Measurements from ENCODE around the gene KCNJ8.
"Not testable (repeated sequence)": the region's sequence is repeated elsewhere in the genome, so short reads cannot be mapped to it uniquely, and the experiment has no call there.

The KCNJ8 gene

DNA sequence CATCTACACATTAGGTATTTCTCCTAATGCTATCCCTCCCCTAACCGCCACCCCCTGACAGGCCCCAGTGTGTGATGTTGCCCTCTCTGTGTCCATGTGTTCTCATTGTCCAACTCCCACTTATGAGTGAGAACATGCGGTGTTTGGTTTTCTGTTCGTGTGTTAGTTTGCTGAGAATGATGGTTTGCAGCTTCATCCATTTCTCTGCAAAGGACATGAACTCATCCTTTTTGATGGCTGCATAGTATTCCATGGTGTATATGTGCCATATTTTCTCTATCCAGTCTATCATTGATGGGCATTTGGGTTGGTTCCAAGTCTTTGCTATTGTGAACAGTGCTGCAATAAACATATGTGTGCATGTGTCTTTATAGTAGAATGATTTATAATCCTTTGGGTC lies 8.2 kb upstream of the KCNJ8 start:
- DNase-seq, result not testable (repeated sequence)

GRCh38 chr12:21780786-21781185 lies 6.3 kb upstream of the KCNJ8 start:
- no peak for DNase-seq

DNA sequence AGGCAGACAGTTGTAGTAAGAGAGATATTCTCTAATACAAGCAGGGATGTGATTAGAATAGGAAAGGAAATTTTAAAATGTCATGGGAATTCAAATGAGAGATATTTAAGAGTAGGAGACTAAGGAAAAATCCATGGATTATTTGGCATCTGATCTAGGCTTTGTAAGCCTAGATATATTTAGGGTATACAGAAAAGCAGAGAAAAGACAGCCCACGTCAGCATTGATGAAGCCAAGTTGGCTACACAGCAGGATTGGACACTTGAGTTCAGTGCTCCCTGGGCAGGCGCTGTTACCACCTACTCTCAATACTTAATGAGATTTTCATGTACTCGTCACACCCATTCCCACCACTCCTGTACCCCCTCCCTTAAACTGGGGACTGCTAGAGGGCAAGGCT lies 1.7 kb upstream of the KCNJ8 start:
- DNase-seq, result no peak

DNA sequence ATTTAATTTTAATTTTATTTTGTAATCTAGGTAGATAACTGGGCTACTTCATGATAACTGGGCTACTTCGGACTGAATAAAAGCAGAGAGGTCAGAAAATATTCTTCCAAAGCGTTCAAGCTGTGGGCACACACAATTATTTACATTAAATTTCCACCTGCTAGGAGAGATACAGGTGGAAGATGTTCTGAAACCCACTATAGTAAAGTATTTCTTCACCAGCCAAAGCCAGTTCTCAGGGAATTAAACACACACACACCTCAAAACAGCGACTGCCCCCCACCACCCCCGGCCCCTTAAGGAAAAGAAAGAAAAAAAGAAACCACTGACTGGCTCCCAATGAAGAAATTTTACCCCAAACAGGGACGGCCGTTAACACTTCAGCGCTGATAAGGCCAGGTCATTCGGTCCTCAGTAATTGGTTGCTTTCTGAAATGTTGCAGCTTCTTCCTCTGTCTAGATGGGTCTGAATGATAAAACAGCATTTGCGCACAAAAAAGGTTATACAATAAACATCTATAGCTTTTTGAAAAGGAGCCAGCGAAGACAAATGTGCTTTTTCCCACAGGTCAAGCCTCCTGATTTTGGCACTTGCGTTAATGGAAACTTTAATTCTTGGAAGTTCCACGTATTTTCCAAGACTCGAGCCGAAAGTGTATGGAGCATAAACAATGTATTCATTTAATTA lies 771 bp upstream of the KCNJ8 start:
- DNase-seq, result no peak

DNA sequence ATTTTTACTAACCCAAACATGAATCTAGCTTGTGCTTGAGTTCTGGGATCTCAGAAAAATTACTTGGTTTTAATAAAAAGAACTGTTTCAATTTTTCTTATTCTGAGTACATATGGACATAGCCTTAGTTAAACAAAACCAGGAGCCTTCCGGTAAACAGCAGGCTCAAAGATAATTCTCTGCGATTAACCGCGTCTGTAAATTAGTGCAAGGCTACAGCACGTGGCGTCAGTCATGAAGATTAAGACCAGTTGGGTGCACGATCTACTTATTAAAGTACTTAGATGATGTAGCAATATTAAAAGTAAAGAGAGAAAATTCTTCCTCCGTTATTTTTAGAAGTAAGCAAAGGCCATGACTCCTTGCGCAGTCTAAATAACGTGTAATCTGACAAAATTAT lies 700 bp downstream of the KCNJ8 start:
- DNase-seq, result no peak

GRCh38 chr12:21773263-21773741 lies 1.2 kb downstream of the KCNJ8 start:
- DNase-seq, result no peak

DNA sequence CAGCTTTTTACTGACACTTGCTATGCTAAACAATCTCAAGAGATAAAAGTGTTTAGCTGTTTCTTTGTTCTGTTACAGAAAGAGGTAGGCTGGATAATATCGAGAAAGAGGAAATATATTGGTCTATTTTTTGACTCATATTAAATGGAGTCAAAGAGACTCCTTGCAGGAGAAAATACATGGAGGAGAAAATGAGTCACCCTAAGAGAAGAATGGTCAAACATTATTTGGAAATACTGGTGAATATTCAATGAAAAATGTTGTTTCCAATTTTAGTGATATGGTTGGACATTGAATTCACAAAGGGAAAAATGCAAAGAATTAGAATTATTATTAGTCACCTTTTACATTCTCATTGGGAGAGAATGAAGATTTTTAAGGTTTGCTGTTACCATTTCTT lies 3.2 kb downstream of the KCNJ8 start:
- DNase-seq, result no peak

DNA sequence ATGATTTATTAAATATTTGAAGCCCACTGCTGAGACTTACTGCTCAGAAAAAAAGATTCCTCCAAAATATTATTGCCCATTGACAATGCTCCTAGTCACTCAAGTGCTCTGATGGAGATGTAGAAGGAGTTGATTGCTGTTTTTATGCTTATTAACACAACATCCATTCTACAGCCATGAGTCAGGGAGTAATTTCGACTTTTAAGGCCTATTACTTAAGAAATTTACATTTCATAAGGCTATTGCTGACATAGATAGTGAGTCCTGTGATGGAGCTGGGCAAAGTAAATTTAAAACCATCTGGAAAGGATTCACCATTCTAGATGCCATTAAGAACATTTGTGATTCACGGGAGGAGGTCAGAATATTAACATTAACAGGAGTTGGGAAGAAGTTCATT lies 5.2 kb downstream of the KCNJ8 start:
- DNase-seq, result no peak

DNA sequence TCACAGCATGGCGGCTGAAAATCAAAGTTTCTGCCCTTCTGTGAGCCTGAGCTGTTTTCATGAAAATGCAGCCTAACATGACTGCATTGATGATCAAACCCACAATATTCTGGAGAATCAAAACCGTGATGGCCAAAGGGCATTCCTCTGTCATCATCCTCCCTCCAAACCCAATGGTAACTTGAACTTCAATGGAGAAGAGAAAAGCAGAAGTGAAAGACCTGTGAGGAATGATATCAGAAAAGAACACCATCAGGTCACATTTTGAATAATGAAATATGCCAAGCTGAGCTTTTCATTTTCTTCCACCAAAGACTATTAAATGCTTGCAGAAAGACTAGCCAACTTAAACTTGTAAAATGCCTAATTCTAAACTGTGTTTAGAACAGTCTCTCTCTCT lies 8.1 kb downstream of the KCNJ8 start:
- DNase-seq, result no peak

DNA sequence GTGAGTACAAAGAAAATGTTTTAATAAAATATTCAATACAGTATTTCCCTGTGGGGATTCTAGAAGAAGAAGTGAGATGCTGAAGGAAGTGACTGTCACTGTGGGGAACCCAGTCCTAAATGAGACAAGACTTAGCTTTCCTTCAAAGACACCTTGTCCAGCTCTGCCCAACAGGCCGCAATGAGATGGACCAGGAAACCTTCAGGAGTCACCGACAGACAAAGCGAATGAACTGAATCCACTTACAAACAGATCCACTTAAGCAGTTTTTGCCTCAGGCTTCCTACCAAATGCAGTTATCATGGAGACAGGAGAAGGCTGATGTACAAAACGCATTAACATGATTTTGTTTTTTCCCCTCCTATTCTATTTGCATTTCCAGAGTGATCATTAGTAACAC lies 9.6 kb downstream of the KCNJ8 start:
- no peak for DNase-seq

GRCh38 chr12:21764065-21764464 lies 10.4 kb downstream of the KCNJ8 start:
- DNase-seq, result no peak

DNA sequence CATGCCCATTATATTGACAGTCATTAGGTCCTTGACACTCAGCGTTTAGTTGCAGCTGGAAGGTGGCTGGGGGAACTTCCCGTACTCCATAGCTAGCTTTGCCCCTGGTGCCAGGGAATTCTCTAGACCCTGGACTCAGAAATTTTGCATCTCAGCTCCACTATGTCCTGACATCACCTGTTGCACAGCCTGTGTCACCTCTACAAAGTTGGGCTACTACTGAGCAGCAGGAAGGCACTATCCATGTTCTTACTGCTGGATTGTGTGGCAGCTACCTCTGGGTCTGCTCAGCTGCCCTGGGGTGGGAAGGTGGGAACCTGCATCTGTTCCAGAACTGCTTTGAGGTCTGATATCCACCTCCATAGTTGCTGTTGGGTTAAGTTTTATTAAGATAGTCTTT lies 11.0 kb downstream of the KCNJ8 start:
- no peak for DNase-seq

DNA sequence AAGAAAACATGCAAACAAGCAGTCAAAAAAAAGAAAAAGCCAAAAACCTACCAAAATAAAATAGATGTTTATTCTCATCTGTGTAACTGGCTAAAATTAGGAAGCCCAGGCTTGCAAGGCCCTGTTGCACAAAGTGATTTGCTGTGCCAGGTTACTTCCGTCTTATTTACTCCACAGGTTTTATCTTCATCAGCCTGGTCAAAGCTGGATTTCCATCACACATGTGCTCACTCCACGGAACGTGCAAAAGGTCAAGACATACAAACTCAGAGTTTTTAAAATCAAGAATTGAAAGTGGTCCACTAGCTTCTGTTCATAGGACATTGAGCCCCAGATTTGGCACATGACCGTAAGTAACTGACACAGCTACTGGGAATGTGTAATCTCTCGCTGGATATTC lies 14.8 kb downstream of the KCNJ8 start:
- DNase-seq, result no peak

- DNase-seq, result no peak
Observed at GRCh38 chr12:21757735-21758134, 16.8 kb downstream of the KCNJ8 start.

- no peak for DNase-seq
Observed at GRCh38 chr12:21756699-21757098, 17.8 kb downstream of the KCNJ8 start.

GRCh38 chr12:21751517-21751916 lies 23.0 kb downstream of the KCNJ8 start:
- DNase-seq, result no peak

DNA sequence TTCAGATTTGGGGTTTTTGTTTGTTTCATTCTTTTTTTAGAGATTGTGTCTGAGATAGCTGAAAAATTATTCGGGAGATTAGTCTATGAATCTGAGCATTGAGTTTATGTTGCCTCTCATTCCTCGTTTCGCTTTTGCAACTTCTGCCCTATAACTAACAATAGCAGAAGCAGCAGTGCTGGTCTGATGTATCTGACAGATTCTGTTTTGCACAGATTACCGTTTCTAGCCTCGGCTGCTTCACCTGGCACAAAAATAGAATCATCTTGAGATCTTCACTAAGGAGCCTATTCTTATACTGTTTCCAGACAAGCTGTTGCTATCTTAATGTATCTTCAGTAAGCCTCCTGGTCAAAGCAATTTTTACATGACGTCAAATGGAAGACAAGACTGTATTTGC lies 29.2 kb downstream of the KCNJ8 start:
- no peak for DNase-seq

DNA sequence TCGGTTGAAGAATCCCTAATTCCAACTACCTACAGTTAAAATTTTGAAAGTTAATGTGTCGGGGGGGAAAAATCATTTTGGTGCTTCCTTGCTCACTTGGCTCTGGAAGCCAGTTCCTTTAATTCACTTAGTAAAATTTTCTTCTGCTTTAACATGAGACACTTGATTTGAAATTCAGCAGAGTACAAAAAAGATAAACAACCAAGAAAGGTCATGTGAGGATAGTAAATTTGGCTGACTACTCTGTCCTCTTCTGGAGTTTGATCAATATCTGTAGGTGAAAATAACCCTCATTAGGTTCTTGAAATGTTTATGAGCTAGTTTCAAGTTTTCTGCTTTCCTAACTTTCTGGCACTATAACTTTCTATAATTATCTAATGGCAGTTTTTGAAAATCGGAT lies 43.4 kb downstream of the KCNJ8 start:
- no peak for DNase-seq

GRCh38 chr12:21725731-21726130 lies 48.8 kb downstream of the KCNJ8 start:
- no peak for DNase-seq

DNA sequence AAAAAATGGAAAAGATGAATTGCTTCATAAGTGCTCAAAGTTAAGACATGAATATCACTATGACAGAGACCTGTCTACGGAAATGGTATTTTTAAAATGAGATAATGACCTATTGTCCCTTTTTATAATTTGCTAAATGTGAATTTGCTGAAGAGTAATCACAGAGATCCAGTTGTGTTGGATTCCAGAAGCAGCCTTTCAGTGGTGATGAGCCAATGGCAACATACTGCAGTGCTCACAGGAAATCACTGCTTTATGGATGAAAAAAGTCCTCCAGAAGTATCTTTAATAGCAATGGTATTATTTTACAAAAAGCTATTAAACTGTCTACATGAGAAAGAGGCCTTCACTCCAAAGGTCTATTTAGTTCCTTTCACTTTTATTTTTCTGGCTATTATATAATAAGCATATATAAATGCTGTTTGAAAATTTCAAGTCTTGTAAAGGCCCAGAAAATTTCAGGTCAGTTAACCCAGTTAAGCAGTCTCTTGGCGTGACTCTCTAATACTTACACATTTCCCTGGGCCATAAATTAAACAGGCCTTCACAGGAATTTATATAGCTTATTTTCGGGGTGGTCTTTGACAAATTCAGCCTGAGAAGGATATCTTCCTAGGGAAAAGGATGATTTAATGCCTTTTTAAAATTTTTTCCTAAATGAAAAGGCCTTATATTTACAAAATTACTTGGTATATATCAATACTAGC lies 55.4 kb downstream of the KCNJ8 start:
- DNase-seq, result no peak

- no peak for DNase-seq
Observed at GRCh38 chr12:21718403-21718802, 56.1 kb downstream of the KCNJ8 start.

- no peak for DNase-seq
Observed at GRCh38 chr12:21717767-21718166, 56.7 kb downstream of the KCNJ8 start.

- no peak for DNase-seq
Observed at GRCh38 chr12:21715386-21715785, 59.1 kb downstream of the KCNJ8 start.

Measured in activated CD4-positive, alpha-beta T cell treated with anti-CD3 and anti-CD28 coated beads, Interleukin-2, amount 50 U/mL, for 4 hours (primary cell).